HG03045 (cell line): Measurements from ENCODE around the gene C17orf50.

Source experiments
- ATAC-seq: cut with Tn5 transposase; IDR thresholded peaks from one replicate; pipeline ENCODE4 v1.9.1; 2021; ENCODE audit warnings: mild to moderate bottlenecking, moderate library complexity; ENCODE audit not compliant: unreplicated experiment

Gene C17orf50

DNA sequence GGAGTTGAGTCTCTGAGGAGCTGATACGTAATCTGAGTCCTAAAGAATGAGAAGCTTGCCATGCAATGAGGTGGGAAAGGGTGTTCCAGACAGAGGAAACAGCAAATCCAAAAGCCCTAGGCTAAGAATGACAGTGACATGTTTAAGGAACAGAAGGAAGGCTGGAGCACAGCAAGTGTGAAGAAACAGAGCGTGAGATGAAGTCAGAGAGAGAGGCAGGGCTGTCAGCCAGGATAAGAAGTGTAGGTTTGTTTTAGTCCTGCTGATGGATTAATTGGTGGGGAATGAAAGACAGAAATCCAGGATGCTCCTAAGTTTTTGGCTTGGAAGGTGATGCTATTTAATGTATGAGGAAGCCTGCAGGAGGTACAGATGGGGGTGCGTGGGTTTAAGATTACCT lies 20.3 kb downstream of the C17orf50 start:
- no peak for ATAC-seq

DNA sequence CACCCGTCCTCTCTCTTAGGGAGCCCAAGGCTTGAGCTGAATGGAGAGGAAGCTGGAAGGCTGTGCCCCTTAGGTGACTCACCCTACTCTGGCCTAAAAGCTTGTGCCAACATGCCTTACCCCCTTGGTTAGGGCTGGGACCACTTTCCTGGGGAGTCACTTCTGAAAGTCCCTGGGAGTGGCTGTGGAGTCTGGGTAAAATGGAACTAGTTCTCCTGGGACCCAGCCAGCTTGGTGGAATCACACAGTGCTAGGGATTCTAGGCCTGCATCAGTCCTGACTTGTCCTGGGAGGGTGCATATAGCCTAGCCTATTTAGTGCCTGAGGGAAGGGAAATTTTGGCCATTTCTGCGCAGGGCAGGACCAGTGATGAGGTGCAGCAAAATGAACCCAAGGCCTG lies 24.2 kb downstream of the C17orf50 start:
- no peak for ATAC-seq

- ATAC-seq = no peak
These were observed 26.3 kb downstream of the C17orf50 start for GRCh38 chr17:35786941-35787432.

DNA sequence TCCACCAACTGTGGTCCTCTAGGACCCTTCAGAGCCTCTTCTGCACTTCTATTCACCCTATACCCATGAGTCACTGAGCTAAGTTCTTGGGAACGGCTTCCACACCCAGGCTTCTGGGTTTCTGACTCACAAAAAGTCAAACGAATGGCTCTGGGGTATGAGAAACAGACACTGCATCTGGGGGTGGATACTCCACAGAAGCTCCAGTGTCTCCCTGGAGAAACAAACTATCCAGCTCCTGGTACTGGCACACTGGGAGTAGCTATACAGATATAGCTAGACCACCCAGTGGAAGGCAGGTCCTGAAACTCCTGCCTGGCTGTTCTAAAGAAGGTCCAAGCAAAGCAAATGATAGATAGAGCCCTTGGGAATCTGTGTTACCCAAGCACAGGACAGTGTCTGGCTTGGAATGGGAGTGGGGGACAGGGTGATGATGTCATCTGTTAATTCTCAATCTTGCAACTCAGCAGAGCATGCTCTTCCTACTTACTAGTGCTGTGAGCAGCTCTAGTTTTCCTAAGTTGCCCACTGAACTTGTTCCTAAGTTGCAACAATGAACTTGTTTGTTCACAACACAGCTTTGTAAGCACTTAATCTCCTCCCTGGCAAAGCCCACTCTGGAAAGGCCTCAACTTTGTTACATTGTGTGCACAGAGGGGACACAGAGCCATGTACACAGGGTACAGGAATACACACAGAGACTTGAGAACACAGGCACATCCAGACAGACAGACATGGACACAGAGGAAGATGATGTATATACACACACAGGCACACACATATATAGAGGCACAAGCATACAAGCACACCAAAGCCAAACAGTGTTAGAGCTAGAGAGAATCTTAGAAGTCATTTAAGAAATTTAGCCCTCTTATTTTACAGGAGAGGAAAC lies 28.0 kb downstream of the C17orf50 start:
- no peak for ATAC-seq

DNA sequence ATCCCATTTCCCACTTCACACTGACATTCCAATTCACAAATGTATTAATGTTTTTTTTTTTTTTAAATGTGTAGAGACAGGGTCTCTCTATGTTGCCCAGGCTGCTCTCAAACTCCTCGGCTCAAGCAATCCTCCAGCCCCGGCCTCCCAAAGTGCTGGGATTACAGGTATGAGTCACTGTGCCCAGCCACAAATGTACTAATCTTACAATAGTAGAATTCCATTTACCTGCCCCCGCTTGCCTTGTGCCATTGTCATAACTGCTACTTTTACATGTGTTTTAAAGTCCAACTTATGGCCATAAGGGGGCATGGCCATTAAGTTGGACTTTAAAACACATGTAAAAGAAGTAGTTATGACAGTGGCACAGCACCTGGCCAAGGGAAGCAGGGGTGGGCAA lies 30.2 kb downstream of the C17orf50 start:
- ATAC-seq = no peak

DNA sequence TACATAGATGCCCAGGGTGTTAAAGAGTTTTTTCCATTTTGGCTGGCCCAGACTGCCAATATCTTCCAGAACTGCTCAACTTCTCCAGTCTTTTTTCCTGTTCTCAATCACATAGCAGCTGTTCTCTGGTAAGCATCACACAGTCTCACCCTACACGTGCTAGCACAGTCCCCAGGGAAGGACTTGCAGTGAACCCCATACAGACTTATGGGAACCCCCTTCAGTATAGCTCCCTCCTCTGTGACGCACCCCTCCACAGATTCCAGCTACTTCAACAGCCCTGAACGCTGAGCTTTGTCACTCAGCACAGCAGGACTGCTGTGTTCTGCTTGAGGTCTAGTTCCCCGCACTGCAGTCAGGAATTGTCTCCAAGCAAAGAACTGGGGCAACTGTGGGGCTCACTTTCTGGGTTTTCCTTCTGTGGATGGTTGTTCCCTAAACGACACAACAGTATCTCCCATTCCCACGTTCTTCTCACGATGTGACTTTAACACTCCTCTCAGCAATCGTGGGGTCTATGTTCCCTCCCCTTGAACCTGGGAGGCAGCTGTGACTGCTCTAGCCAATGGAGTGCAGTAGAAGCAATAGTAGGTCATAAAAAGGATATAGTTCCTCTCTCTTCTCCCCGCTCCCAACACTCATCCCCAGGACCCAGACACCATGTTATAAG lies 31.1 kb downstream of the C17orf50 start:
- ATAC-seq = no peak

DNA sequence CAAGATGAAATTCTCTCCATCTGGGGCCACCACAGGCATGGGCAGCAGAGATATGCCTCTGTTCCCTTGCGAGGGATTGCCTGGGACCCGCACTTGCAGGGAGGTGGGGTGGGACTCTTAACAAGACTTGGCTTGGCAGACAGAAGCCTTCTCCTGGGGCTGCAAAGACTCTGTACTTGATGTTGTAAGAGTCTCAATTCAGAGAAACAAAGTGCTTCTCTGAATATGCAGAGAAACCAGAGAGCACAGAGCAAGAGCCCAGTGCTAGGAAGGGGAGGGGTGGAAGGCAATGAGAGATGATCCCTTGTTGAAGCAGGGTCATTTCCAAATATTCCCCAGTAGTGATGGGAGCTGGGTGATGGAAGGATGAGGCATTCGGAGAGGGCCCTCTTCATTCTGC lies 32.6 kb downstream of the C17orf50 start:
- ATAC-seq = no peak

- no peak for ATAC-seq
These were observed 34.6 kb downstream of the C17orf50 start, which contains the start of gene MMP28 for GRCh38 chr17:35795007-35795870. MMP28 (minus strand) TSS chr17:35795641; CDS start chr17:35795377, 264 bp downstream.

GRCh38 chr17:35795871-35796265 lies 35.2 kb downstream of the C17orf50 start:
- ATAC-seq = no peak

GRCh38 chr17:35796942-35797341 lies 36.3 kb downstream of the C17orf50 start:
- no peak for ATAC-seq

DNA sequence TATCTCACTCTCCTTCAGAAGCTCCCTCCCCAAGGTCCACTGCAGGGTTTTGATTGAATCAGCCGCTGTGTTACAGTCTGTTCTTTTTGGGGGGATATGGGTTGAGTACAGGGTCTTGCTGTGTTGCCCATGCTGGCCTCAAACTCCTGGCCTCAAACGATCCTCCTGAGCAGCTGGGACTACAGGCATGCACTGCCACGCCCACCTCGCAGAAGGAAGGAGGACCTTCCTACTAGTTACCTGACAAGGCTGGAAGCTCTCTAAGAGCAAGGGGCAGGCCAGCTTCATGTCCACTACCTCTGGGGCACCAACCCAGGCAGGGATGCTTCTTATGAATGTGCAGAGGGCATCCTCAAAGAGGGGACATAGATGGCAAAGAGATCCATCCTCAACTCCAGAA lies 36.7 kb downstream of the C17orf50 start:
- ATAC-seq = no peak

- ATAC-seq = no peak
These were observed 37.2 kb downstream of the C17orf50 start for GRCh38 chr17:35797918-35798317.

- no peak for ATAC-seq
These were observed 39.3 kb downstream of the C17orf50 start for GRCh38 chr17:35799942-35800341.

GRCh38 chr17:35801583-35802224 lies 41.0 kb downstream of the C17orf50 start:
- no peak for ATAC-seq

GRCh38 chr17:35804658-35805192 lies 44.0 kb downstream of the C17orf50 start:
- ATAC-seq = no peak

GRCh38 chr17:35807371-35808144 lies 46.9 kb downstream of the C17orf50 start:
- no peak for ATAC-seq

DNA sequence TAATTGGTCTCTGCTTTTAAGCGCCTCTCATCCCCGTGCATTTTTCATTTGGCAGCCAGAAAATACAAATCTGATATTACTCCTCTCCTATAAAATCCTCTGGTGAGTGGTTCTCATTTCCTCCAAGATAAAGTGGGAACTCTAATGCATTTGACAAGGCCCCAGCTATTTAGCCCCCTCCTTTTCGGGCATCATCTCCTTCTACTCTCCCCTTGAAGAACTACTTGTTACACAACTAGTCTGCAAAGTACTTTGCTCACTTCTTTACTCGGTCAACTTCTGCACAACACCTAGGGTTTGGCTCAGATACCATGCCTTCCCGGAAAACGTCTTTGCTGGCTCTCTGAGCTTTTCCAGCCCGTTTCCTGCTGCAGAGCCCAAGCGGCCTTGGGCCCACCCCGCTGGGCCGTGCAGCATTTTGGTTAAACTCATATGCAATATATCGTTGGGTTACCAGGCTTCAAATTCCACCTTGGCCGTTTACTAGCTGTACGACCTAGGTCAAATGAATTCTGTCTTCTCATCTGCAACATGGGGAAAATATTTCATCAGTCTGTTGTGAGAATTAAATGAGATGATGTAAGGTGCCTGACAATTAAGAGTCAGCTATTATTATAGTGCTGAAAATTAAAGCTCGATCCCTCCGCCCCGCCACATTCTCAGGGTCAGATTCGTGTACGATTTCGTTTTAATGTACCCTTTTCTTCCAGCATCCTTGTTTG lies 47.7 kb downstream of the C17orf50 start:
- ATAC-seq = no peak

- peak; percentile 92 for ATAC-seq
These were observed 48.5 kb downstream of the C17orf50 start, which contains the start of gene TAF15 for GRCh38 chr17:35808962-35809854. TAF15 (plus strand) TSS chr17:35809484; CDS start chr17:35809570, 86 bp downstream.
